Hematopoietic multipotent progenitor cell treated with erythropoietin and hydrocortisone succinate and interleukin-3 and kit ligand, for 17 days (in vitro differentiated cells): Measurements from ENCODE around the gene IL13RA2.

Experiments used
- DNase-seq: peaks from one replicate; pipeline ENCODE4 v3.0.0-alpha.2; 2015; ENCODE audit warnings: low spot score

The IL13RA2 gene, protein sequence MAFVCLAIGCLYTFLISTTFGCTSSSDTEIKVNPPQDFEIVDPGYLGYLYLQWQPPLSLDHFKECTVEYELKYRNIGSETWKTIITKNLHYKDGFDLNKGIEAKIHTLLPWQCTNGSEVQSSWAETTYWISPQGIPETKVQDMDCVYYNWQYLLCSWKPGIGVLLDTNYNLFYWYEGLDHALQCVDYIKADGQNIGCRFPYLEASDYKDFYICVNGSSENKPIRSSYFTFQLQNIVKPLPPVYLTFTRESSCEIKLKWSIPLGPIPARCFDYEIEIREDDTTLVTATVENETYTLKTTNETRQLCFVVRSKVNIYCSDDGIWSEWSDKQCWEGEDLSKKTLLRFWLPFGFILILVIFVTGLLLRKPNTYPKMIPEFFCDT

DNA sequence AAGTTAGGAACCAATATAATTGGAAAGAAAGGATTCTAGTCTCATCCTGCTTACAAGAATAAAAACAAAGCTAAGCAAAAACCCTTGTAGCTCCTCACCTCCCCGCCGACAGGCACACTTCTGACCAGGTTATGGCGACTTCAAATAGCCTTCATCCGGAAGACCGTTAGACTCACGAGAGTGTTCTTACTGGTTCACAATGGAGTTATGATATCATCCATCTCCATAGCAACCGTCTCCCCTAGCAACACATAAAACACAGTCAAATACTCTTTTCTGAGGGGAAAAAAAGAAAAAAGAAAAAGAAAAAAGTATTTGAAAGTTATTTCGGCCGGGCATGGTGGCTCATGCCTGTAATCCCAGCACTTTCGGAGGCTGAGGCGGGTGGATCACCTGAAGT, at the start of gene IL13RA2:
Gene IL13RA2, minus strand, starts transcription at position 162 of the 400 bp plus-strand sequence. CDS start 347 bp downstream, outside the sequence.
- no peak for DNase-seq

GRCh38 chrX:115065304-115065703, 47.9 kb upstream of the IL13RA2 start:
- DNase-seq = no peak

- no peak for DNase-seq
Measured at GRCh38 chrX:115060013-115060412, 42.6 kb upstream of the IL13RA2 start.

- no peak for DNase-seq
Measured at GRCh38 chrX:115058276-115058675, 40.9 kb upstream of the IL13RA2 start.

- DNase-seq = no peak
Measured at GRCh38 chrX:115054876-115055275, 37.5 kb upstream of the IL13RA2 start.

DNA sequence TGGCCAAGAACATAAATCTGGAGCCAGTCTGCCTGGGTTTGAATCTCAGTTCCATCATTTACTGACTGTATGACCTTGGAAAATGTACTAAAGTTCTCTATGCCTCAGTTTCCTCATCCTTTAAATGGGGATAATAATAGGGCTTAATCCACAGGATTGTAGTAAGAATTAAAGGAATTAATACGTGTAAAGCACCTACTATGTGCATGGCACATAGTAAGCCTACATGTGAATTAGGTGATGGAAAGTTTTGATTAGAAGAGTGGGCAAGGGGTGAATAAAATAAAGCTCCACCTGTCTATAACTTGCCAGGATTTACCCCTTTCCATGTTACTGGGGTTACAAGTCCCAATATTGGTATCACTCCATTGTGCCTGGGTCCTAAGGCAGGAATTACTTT, 35.8 kb upstream of the IL13RA2 start:
- DNase-seq = no peak

GRCh38 chrX:115047715-115048114, 30.3 kb upstream of the IL13RA2 start:
- no peak for DNase-seq

DNA sequence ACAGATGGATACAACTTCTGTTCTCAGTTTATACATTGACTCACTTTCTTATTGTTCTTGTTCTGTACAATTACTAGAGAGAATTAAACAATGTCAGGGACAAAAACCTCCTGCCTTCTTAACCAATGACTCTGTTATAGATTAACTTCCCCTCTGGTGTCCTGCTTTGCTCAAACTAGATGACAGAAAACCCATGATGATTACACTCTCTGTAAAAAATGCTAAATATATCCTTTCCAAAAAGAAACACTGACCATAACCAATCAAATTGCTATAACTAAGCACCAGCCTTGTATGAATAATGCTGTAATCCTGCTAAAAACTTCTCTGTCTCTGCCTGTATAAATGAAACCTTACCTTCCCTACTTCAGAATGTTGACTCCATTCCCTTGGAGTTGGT, 29.8 kb upstream of the IL13RA2 start:
- no peak for DNase-seq

DNA sequence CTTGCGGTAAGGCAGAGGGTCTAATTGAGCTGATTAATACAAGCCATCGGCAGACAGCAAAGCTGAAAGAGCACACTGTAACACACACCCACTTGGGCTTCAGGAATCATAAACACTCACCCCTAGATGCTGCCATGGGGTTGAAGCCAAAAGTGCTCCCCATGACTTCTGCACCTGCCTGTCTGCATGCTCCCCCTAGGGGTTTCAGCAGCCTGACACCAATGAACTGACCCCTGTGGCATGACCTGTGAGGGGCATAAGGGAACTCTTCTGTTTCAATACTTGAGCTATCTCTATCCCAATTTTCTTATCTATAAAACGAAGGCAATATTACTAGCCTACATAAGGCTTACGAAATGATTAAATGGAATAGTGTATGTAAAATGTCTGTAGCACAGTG, 23.0 kb upstream of the IL13RA2 start:
- no peak for DNase-seq

DNA sequence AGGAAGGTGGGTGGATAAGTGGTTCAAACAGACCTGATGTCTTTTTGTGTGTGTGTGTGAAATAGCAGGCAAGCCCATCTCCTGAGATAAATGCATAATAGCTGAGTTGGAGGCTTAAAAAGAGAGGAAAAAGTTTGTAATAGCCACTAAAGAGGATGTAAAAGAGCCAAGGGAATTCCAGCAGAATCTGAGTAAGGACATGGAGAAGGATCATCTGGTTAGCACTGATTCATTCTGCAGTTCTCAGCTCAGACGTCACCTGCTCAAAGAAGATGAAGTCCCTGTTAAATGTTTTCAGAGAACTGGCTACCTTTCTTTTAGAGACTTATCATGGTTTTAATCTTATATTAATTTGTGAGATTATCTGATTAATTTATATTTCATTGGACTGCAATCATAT, 21.0 kb upstream of the IL13RA2 start:
- no peak for DNase-seq

- DNase-seq = no peak
Measured at GRCh38 chrX:115036029-115036428, 18.6 kb upstream of the IL13RA2 start.

- no peak for DNase-seq
Measured at GRCh38 chrX:115031989-115032388, 14.6 kb upstream of the IL13RA2 start.

GRCh38 chrX:115030625-115031024, 13.2 kb upstream of the IL13RA2 start:
- no peak for DNase-seq

DNA sequence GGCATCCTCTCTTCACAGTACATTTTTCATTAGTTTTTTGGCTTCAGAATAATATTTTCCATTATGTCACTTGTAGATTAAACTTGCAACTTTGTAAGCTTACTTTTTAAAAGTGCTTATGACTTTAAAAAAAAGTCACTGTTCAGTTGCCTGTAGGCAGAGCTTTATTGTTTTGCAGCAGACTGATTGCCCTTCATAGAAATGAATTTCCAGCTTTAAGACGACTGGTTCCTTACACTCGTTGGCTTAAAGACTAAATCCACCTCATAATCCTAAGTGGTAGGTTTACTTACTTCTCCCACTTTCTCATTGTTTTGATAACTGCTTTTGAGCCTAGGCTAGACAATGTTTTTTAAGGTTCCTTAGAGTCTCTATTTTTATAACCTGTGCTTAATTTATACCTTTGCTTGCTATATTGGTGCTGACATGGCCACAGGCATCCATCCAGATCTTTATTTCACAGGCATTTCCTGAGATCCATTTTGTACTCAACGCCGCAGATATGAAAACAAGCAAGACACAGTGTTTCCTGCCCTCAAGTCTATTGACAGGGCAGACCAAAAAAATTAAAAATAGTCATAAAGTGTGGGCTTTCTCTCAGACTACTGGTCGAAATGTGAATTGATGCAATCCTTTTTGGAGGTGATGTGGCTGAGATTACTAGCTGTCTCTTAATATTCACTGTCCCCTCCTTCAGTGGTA, 12.6 kb upstream of the IL13RA2 start:
- DNase-seq = no peak

- no peak for DNase-seq
Measured at GRCh38 chrX:115029440-115029839, 12.0 kb upstream of the IL13RA2 start.

DNA sequence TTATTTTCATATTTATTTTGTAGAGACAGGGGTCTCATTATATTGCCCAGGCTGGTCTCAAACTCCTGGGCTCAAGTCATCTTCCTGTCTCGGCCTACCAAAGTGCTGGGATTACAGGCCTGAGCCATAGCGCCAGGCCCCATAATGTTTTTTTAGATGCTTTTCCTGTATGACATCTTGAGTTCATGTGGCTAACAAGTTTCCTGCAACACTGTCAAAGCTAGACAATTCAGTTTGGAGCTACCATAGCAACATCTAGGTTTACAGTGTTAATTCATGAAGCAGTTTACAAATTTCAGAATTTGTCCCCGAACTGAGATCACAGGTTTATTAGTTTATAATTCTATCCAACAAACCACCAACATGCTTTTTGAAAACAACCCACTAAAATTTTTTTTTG, 6.4 kb upstream of the IL13RA2 start:
- DNase-seq = no peak

- no peak for DNase-seq
Measured at GRCh38 chrX:115023139-115023538, 5.7 kb upstream of the IL13RA2 start.

DNA sequence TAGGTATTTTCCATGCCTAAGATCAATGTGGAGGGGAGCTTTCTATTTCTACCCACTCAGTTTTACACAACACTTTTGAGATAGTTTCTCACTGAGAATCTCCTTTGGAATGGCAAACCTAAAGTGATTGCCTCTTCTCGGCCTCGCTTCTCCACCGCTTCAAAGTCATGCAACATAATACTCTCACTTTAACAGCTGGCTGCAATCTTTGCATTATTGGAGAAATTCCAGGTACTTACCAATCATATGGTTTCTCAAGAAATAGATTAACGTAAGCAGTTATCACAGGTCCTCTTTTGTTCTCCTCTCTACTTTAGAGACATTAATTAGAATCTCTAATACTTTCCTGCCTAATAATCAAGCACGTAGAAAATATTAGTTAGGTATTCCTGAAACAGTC, 3.7 kb upstream of the IL13RA2 start:
- DNase-seq = no peak

DNA sequence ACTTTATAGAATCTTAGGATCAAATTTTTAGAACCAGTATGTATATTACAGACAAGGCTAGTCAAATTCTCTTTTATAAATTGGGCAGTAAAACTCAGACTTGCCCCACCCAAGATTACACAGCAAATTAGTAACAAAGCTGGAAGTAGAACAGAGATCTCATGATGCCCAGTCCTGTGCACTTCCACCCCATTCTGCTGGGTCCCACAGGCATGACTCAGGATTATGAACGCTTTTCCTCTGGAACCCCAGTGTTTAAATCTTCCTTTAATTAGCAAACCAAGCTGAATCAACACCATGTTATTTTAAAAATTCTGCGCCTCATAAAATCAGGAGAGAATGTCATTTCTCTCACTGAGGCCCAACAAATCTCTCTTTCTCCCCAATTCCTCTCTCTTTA, 1.5 kb upstream of the IL13RA2 start:
- DNase-seq = no peak

GRCh38 chrX:115018040-115018647, 728 bp upstream of the IL13RA2 start:
- no peak for DNase-seq

GRCh38 chrX:115013705-115014104, 3.7 kb downstream of the IL13RA2 start:
- no peak for DNase-seq

DNA sequence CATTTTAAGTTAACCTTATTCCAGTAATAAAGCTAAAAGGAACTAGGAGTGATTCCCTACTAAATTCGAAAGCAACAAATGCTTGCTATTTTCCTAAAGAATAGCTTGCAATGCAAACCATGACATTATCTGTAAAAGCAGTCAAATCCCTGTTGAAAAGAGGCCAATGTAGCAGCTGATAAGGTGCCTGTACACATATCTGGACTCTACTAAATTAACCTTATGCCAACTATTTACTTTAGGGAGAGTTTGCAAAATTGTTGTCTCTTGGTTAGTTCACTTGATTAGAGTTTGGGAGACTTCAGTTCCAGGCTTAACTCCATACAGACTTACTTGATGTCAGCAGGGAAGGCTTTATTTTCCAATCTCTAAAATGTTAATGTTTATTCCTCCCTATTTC, 6.0 kb downstream of the IL13RA2 start:
- DNase-seq = no peak

DNA sequence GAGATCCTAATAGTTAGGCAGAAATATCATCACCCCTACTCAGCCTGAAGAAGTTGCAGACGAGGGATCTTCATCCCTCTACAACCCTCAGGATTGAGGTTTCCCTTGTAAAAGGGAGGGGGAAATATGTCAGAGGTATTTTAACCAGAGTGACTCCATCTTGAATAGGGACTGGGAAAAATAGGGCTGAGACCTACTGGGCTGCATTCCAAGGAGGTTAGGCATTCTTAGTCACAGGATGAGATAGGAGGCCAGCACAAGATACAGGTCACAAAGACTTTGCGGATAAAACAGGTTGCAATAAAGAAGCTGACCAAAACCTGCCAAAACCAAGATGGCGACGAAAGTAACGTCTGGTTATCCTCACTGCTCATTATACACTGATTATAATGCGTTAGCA, 17.5 kb downstream of the IL13RA2 start:
- no peak for DNase-seq
